A549 (cell line): ENCODE measurements around the gene FILIP1L. TPM values are rescaled to one million over a fixed set of nuclear protein-coding genes. Genes with fewer than 3 reads are reported as not detected.

Source experiments
- ATAC-seq, 2 experiments: fragments of 200-7000 bp in 1 of 2; fragments of >200 bp in 1 of 2; cut with Nextera tagmentation in 1 of 2; cut with Tn5 transposase in 1 of 2; 3 replicates each; pipeline versions ENCODE4 v1.8.0 to v1.9.1; 2018 to 2020; ENCODE audit warnings: mild to moderate bottlenecking in 1 of 2, moderate library complexity in 1 of 2
- CTCF ChIA-PET: fragments of 300-600 bp; sonication (Branson Sonifier 250); formaldehyde crosslinking; extraction: SDS; loops from one replicate; lab custom pipeline; 2021; ENCODE audit warnings: antibody characterized with exemption, inconsistent platforms; lab: Yijun Ruan, JAX
- POLR2A ChIA-PET: fragments of 350-600 bp; formaldehyde crosslinking; extraction: SDS; loops from one replicate; lab custom pipeline; 2021; ENCODE audit warnings: antibody characterized with exemption, inconsistent platforms; lab: Yijun Ruan, JAX
- DNase-seq, 2 experiments: peaks; one replicate each; pipeline versions ENCODE4 v3.0.0 to v3.0.0-alpha.2; 2011 to 2016; ENCODE audit warnings: low read depth in 1 of 2, low spot score in 1 of 2
- FAIRE-seq: peaks from 2 replicates; lab custom pipeline; 2011; peaks lifted over from hg19 to GRCh38; lab: Jason Lieb, UNC
- H3K27ac ChIP-seq, 2 experiments: fragments of >200 bp; sonication (Bioruptor Twin); formaldehyde crosslinking; 3 replicates each; pipeline ENCODE4 v1.5.1; 2016 to 2017
- H3K4me1 ChIP-seq: fragments of >200 bp; sonication (Bioruptor Twin); formaldehyde crosslinking; 3 replicates; pipeline ENCODE4 v1.6.1; 2016
- H3K4me2 ChIP-seq: fragments of >200 bp; sonication (Bioruptor Twin); formaldehyde crosslinking; 3 replicates; pipeline ENCODE4 v1.6.1; 2016
- H3K4me3 ChIP-seq: fragments of >200 bp; sonication (Bioruptor Twin); formaldehyde crosslinking; 3 replicates; pipeline ENCODE4 v1.5.1; 2016
- H3K9me3 ChIP-seq: fragments of >200 bp; sonication (Bioruptor Twin); formaldehyde crosslinking; 3 replicates; pipeline ENCODE4 v1.6.1; 2016
- CBX8 ChIP-seq: fragments of 200-600 bp; sonication (generic); IDR thresholded peaks from 2 replicates; pipeline ENCODE4 v1.6.1; 2016
- EHMT2 ChIP-seq: fragments of 200-600 bp; sonication (generic); IDR thresholded peaks from 2 replicates; pipeline ENCODE4 v1.6.1; 2016; ENCODE audit warnings: antibody characterized with exemption, low read depth, mild to moderate bottlenecking, moderate library complexity
- EP300 ChIP-seq, 2 experiments: fragments of >200 bp; sonication (Bioruptor Twin); formaldehyde crosslinking; IDR thresholded peaks; 2 replicates in 1 of 2; 3 replicates in 1 of 2; pipeline ENCODE4 v1.6.1; 2016 to 2017
- GATA3 ChIP-seq: IDR thresholded peaks from 2 replicates; pipeline ENCODE4 v1.6.1; 2012; ENCODE audit warnings: borderline replicate concordance
- HDAC2 ChIP-seq: fragments of 200-600 bp; sonication (generic); IDR thresholded peaks from 2 replicates; pipeline ENCODE4 v1.6.1; 2016
- HEYL ChIP-seq: fragments of 250-450 bp; sonication (Bioruptor Pico); IDR thresholded peaks from 2 replicates; pipeline ENCODE4 v1.8.0; 2021; ENCODE audit warnings: mild to moderate bottlenecking, moderate library complexity
- HOXB13 ChIP-seq: fragments of 250-450 bp; sonication (Bioruptor Pico); IDR thresholded peaks from 2 replicates; pipeline ENCODE4 v1.5.0; 2020; ENCODE audit warnings: low read depth, mild to moderate bottlenecking, moderate library complexity
- HOXB5 ChIP-seq: fragments of 250-450 bp; sonication (Bioruptor Pico); IDR thresholded peaks from 2 replicates; pipeline ENCODE4 v1.5.0; 2020; ENCODE audit warnings: mild to moderate bottlenecking, moderate library complexity
- JUNB ChIP-seq: fragments of >200 bp; sonication (Bioruptor Twin); formaldehyde crosslinking; IDR thresholded peaks from 2 replicates; pipeline ENCODE4 v1.6.1; 2016
- NFE2L2 ChIP-seq: fragments of 150-350 bp; conservative IDR thresholded peaks from 2 replicates; pipeline ENCODE4 v1.6.1; 2014; ENCODE audit warnings: low read length
- NR3C1 ChIP-seq: fragments of >200 bp; sonication (Bioruptor Twin); formaldehyde crosslinking; IDR thresholded peaks from 3 replicates; pipeline ENCODE4 v1.6.1; 2017
- PBX3 ChIP-seq: IDR thresholded peaks from 2 replicates; pipeline ENCODE4 v1.6.1; 2012
- RAD21 ChIP-seq, 2 experiments: fragments of >200 bp in 1 of 2; sonication (Bioruptor Twin) in 1 of 2; formaldehyde crosslinking in 1 of 2; IDR thresholded peaks in 1 of 2; conservative IDR thresholded peaks in 1 of 2; 2 replicates in 1 of 2; 3 replicates in 1 of 2; pipeline ENCODE4 v1.6.1; 2012 to 2018; ENCODE audit warnings: inconsistent platforms in 1 of 2
- RFX5 ChIP-seq: fragments of 450-650 bp; IDR thresholded peaks from 2 replicates; pipeline ENCODE4 v1.7.1; 2014; ENCODE audit warnings: antibody characterized with exemption, mild to moderate bottlenecking, moderate library complexity
- SMC3 ChIP-seq: fragments of >200 bp; sonication (Bioruptor Twin); formaldehyde crosslinking; IDR thresholded peaks from 3 replicates; pipeline ENCODE4 v1.6.1; 2018; ENCODE audit warnings: inconsistent platforms
- TP53 ChIP-seq: fragments of 250-450 bp; sonication (Bioruptor Pico); IDR thresholded peaks from 2 replicates; pipeline ENCODE4 v1.5.0; 2021; ENCODE audit warnings: mild to moderate bottlenecking, moderate library complexity
- ZNF302 ChIP-seq: fragments of 250-450 bp; sonication (Bioruptor Pico); IDR thresholded peaks from 2 replicates; pipeline ENCODE4 v1.9.0; 2021; ENCODE audit warnings: inconsistent platforms, mild to moderate bottlenecking, moderate library complexity
- ZSCAN20 ChIP-seq: fragments of 250-450 bp; sonication (Bioruptor Pico); IDR thresholded peaks from 2 replicates; pipeline ENCODE4 v1.8.0; 2022; ENCODE audit warnings: mild to moderate bottlenecking, moderate library complexity
- WGBS: methylation state at CpG from one replicate; pipeline ENCODE4 v1.1.6; 2017; ENCODE audit errors: missing lambda C conversion rate; 5-methylcytosine and 5-hydroxymethylcytosine counted together
- polyA plus RNA-seq, 4 experiments: library from polyadenylated mRNA; depleted of rRNA in 3 of 4; stranded (reverse); fragments of >200 nt; fragmentation: RNase III in 1 of 4; extraction: RNeasy Plus Mini Kit Qiagen cat#74134 plus additional on column Dnase treatment in 1 of 4; gene quantifications; 2 replicates in 3 of 4; 3 replicates in 1 of 4; pipeline ENCODE4 v1.2.3, GENCODE V29; 2011 to 2017
- TF ChIP-seq, protein P1 (sequence below): fragments of 200-600 bp; sonication (generic); IDR thresholded peaks from 2 replicates; pipeline ENCODE4 v1.6.1; 2016; ENCODE audit warnings: antibody characterized with exemption, mild to moderate bottlenecking, moderate library complexity
- TF ChIP-seq, protein P2 (sequence below): fragments of >200 bp; sonication (Bioruptor Twin); formaldehyde crosslinking; IDR thresholded peaks from 3 replicates; pipeline ENCODE4 v1.6.1; 2016
- TF ChIP-seq, protein P3 (sequence below): fragments of 250-450 bp; sonication (Bioruptor Pico); IDR thresholded peaks from 2 replicates; pipeline ENCODE4 v1.5.0; 2020; ENCODE audit warnings: low read depth, mild to moderate bottlenecking, moderate library complexity
- TF ChIP-seq, protein P4 (sequence below): fragments of 450-650 bp; IDR thresholded peaks from 2 replicates; pipeline ENCODE4 v1.6.1; 2014; ENCODE audit warnings: antibody characterized with exemption

The FILIP1L gene
- polyA plus RNA-seq, 2 of the 4 experiments (the other 2 are of a cell fraction), result 0.19 to 0.45 TPM

GRCh38 chr3:99947356-99947755 lies 166.9 kb downstream of the FILIP1L start:
- 93% methylated on average over 3 of the region's 3 CpGs for WGBS
- Histone ChIP-seq H3K9me3 (no peaks in the 10 kb centered on the region), H3K4me1 (peaks cover 34% of the 10 kb centered on the region), H3K4me2 (no peak overlapping the region), H3K4me3 (no peak overlapping the region)
- CTCF ChIA-PET, result interaction anchor here (1.1 kb wide), 1 partner anchor 9 kb away, joined by 4 read pairs; no protein-coding TSS in a partner anchor
- FAIRE-seq (no peak), ATAC-seq (no peak)
- TF ChIP-seq HOXB13 (CRISPR knock-in tag) (no peak), EP300 (IDR thresholded peaks at IDR 0.05) (no peak), RAD21 (conservative IDR thresholded peaks at IDR 0.05 in 1 of 2, IDR thresholded peaks at IDR 0.05 in 1 of 2) (no peak), ZSCAN20 (no peak), JUNB (no peak), RFX5 (no peak), HEYL (CRISPR knock-in tag) (no peak), HOXB5 (CRISPR knock-in tag) (no peak), GATA3 (no peak), SMC3 (no peak), NR3C1 (no peak), TP53 (CRISPR knock-in tag) (no peak), PBX3 (no peak), HDAC2 (no peak)
- TF ChIP-seq, protein P1, sequence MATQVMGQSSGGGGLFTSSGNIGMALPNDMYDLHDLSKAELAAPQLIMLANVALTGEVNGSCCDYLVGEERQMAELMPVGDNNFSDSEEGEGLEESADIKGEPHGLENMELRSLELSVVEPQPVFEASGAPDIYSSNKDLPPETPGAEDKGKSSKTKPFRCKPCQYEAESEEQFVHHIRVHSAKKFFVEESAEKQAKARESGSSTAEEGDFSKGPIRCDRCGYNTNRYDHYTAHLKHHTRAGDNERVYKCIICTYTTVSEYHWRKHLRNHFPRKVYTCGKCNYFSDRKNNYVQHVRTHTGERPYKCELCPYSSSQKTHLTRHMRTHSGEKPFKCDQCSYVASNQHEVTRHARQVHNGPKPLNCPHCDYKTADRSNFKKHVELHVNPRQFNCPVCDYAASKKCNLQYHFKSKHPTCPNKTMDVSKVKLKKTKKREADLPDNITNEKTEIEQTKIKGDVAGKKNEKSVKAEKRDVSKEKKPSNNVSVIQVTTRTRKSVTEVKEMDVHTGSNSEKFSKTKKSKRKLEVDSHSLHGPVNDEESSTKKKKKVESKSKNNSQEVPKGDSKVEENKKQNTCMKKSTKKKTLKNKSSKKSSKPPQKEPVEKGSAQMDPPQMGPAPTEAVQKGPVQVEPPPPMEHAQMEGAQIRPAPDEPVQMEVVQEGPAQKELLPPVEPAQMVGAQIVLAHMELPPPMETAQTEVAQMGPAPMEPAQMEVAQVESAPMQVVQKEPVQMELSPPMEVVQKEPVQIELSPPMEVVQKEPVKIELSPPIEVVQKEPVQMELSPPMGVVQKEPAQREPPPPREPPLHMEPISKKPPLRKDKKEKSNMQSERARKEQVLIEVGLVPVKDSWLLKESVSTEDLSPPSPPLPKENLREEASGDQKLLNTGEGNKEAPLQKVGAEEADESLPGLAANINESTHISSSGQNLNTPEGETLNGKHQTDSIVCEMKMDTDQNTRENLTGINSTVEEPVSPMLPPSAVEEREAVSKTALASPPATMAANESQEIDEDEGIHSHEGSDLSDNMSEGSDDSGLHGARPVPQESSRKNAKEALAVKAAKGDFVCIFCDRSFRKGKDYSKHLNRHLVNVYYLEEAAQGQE, result no peak
- TF ChIP-seq, protein P2, sequence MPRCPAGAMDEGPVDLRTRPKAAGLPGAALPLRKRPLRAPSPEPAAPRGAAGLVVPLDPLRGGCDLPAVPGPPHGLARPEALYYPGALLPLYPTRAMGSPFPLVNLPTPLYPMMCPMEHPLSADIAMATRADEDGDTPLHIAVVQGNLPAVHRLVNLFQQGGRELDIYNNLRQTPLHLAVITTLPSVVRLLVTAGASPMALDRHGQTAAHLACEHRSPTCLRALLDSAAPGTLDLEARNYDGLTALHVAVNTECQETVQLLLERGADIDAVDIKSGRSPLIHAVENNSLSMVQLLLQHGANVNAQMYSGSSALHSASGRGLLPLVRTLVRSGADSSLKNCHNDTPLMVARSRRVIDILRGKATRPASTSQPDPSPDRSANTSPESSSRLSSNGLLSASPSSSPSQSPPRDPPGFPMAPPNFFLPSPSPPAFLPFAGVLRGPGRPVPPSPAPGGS, result no peak
- TF ChIP-seq, protein P3, sequence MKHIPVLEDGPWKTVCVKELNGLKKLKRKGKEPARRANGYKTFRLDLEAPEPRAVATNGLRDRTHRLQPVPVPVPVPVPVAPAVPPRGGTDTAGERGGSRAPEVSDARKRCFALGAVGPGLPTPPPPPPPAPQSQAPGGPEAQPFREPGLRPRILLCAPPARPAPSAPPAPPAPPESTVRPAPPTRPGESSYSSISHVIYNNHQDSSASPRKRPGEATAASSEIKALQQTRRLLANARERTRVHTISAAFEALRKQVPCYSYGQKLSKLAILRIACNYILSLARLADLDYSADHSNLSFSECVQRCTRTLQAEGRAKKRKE, result no peak
- TF ChIP-seq, protein P4, sequence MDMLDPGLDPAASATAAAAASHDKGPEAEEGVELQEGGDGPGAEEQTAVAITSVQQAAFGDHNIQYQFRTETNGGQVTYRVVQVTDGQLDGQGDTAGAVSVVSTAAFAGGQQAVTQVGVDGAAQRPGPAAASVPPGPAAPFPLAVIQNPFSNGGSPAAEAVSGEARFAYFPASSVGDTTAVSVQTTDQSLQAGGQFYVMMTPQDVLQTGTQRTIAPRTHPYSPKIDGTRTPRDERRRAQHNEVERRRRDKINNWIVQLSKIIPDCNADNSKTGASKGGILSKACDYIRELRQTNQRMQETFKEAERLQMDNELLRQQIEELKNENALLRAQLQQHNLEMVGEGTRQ, result no peak
- TF ChIP-seq, all 56 proteins: peak for 0
- no peak overlapping the region for H3K27ac ChIP-seq
- POLR2A ChIA-PET, result no interaction called here
- DNase-seq, result no peak

GRCh38 chr3:99945328-99945995 lies 168.8 kb downstream of the FILIP1L start:
- no peak overlapping the region for H3K4me2 ChIP-seq
- peaks cover 26% of the 10 kb centered on the region for H3K4me1 ChIP-seq
- ATAC-seq (no peak), DNase-seq (no peak), FAIRE-seq (no peak)
- ChIA-PET CTCF (interaction anchor here (0.6 to 1.2 kb wide), 2 partner anchors 114 to 922 kb away, joined by 3 to 4 read pairs; no protein-coding TSS in a partner anchor), POLR2A (no interaction called here)
- no peaks in the 10 kb centered on the region for H3K9me3 ChIP-seq
- no peak overlapping the region for H3K27ac ChIP-seq
- whole genome bisulfite sequencing, result 71% methylated on average over 5 of the region's 5 CpGs
- no peak overlapping the region for H3K4me3 ChIP-seq
- TF ChIP-seq EHMT2 (no peak), NFE2L2 (no peak), ZNF302 (no peak), CBX8 (no peak), NR3C1 (no peak)
- TF ChIP-seq, protein P2, result no peak
